HG03175 (cell line): Measurements from ENCODE around the gene GPR78.
"Not testable (repeated sequence)": the region's sequence is repeated elsewhere in the genome, so short reads cannot be mapped to it uniquely, and the experiment has no call there.

ENCODE experiments used
- ATAC-seq: cut with Tn5 transposase; IDR thresholded peaks from one replicate; pipeline ENCODE4 v1.9.1; 2021; ENCODE audit warnings: mild to moderate bottlenecking, moderate library complexity; ENCODE audit not compliant: unreplicated experiment

The GPR78 gene

GRCh38 chr4:8614365-8615193, 34.4 kb downstream of the GPR78 start:
- no peak for ATAC-seq

- ATAC-seq = no peak
Measured at GRCh38 chr4:8615366-8615765, 35.2 kb downstream of the GPR78 start.

- ATAC-seq = no peak
Measured at GRCh38 chr4:8615921-8616787, 36.0 kb downstream of the GPR78 start.

GRCh38 chr4:8616831-8617230, 36.6 kb downstream of the GPR78 start:
- ATAC-seq = no peak

GRCh38 chr4:8617486-8618040, 37.4 kb downstream of the GPR78 start:
- no peak for ATAC-seq

GRCh38 chr4:8618421-8618820, 38.2 kb downstream of the GPR78 start:
- ATAC-seq = no peak

GRCh38 chr4:8618961-8619720, 38.9 kb downstream of the GPR78 start:
- no peak for ATAC-seq

- not testable (repeated sequence) for ATAC-seq
Measured at GRCh38 chr4:8621135-8621534, 40.9 kb downstream of the GPR78 start.

GRCh38 chr4:8624601-8625272, 44.5 kb downstream of the GPR78 start:
- ATAC-seq = not testable (repeated sequence)

GRCh38 chr4:8630240-8630905, 50.2 kb downstream of the GPR78 start:
- ATAC-seq = not testable (repeated sequence)

GRCh38 chr4:8631896-8632295, 51.7 kb downstream of the GPR78 start:
- ATAC-seq = not testable (repeated sequence)

GRCh38 chr4:8634773-8635172, 54.6 kb downstream of the GPR78 start:
- ATAC-seq = not testable (repeated sequence)

GRCh38 chr4:8635897-8636554, 55.8 kb downstream of the GPR78 start:
- ATAC-seq = not testable (repeated sequence)
